ENCODE results near the gene SLC7A6. TPM values are rescaled to one million over a fixed set of nuclear protein-coding genes. Genes with fewer than 3 reads are reported as not detected.

Gene SLC7A6
- total and polyA plus RNA-seq, 9 donors, result 3.1 to 14.4 (median 9.0) TPM

- Histone ChIP-seq H3K4me1 (ENCODE audit: insufficient read depth) (no peaks in the 10 kb centered on the region), H3K27me3 (no peaks in the 10 kb centered on the region), H3K27ac (no peak overlapping the region), H3K9me3 (no peaks in the 10 kb centered on the region), H3K4me3 (no peak overlapping the region), H3K36me3 (no peaks in the 10 kb centered on the region)
- DNase-seq, result no peak
- intact Hi-C loops (cut with DNase I), result no loop called here
- WGBS, 3 donors, result 89 to 93% (median 92%) methylated on average over 13 of the region's 13 CpGs
- TF ChIP-seq POLR2A (IDR thresholded peaks at IDR 0.05), result no peak
- no peak for TF ChIP-seq EP300 (IDR thresholded peaks at IDR 0.05)
- TF ChIP-seq, protein P1, sequence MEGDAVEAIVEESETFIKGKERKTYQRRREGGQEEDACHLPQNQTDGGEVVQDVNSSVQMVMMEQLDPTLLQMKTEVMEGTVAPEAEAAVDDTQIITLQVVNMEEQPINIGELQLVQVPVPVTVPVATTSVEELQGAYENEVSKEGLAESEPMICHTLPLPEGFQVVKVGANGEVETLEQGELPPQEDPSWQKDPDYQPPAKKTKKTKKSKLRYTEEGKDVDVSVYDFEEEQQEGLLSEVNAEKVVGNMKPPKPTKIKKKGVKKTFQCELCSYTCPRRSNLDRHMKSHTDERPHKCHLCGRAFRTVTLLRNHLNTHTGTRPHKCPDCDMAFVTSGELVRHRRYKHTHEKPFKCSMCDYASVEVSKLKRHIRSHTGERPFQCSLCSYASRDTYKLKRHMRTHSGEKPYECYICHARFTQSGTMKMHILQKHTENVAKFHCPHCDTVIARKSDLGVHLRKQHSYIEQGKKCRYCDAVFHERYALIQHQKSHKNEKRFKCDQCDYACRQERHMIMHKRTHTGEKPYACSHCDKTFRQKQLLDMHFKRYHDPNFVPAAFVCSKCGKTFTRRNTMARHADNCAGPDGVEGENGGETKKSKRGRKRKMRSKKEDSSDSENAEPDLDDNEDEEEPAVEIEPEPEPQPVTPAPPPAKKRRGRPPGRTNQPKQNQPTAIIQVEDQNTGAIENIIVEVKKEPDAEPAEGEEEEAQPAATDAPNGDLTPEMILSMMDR (IDR thresholded peaks at IDR 0.05), result no peak
Observed at GRCh38 chr16:68279726-68280558, 15.6 kb downstream of the SLC7A6 start.

- intact Hi-C loops (cut with DNase I), result no loop called here
- Histone ChIP-seq H3K27me3 (no peaks in the 10 kb centered on the region), H3K36me3 (no peaks in the 10 kb centered on the region), H3K9me3 (no peaks in the 10 kb centered on the region), H3K4me1 (ENCODE audit: insufficient read depth) (no peaks in the 10 kb centered on the region), H3K4me3 (no peak overlapping the region), H3K27ac (no peak overlapping the region)
- TF ChIP-seq, protein P1 (IDR thresholded peaks at IDR 0.05), result no peak
- TF ChIP-seq EP300 (IDR thresholded peaks at IDR 0.05) (no peak), POLR2A (IDR thresholded peaks at IDR 0.05) (no peak)
- no peak for DNase-seq
- WGBS, 3 donors, result 73 to 81% (median 80%) methylated on average over 4 of the region's 4 CpGs
Observed at GRCh38 chr16:68281368-68282063, 17.2 kb downstream of the SLC7A6 start.

DNA sequence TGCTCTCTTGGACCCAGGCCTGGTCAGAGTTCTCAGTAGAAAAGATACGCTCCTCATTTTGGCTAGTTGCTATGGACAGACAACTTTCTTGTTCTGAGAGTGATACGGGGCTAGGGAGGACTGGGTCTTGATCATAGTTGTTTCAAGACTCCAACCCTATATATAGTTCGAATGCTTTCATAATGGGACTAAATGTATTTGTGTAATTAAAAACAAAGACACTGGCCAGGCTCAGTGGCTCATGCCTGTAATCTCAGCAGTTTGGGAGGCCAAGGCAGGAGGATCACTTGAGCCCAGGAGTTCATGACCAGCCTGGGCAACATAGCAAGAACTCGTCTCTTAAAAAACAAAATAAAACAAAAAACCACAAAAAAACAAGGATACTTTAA is 17.7 kb downstream of the SLC7A6 start:
- Histone ChIP-seq H3K4me3 (no peak overlapping the region), H3K36me3 (no peaks in the 10 kb centered on the region), H3K4me1 (ENCODE audit: insufficient read depth) (no peaks in the 10 kb centered on the region), H3K27ac (no peak overlapping the region), H3K9me3 (no peaks in the 10 kb centered on the region), H3K27me3 (no peaks in the 10 kb centered on the region)
- 65 to 78% (median 75%) methylated on average over 4 of the region's 4 CpGs for WGBS, 3 donors
- intact Hi-C loops (cut with DNase I), result no loop called here
- TF ChIP-seq, protein P1 (IDR thresholded peaks at IDR 0.05), result no peak
- TF ChIP-seq POLR2A (IDR thresholded peaks at IDR 0.05) (no peak), EP300 (IDR thresholded peaks at IDR 0.05) (no peak)
- no peak for DNase-seq

- Histone ChIP-seq H3K36me3 (no peaks in the 10 kb centered on the region), H3K27ac (no peak overlapping the region), H3K4me1 (ENCODE audit: insufficient read depth) (no peaks in the 10 kb centered on the region), H3K4me3 (no peak overlapping the region), H3K9me3 (no peaks in the 10 kb centered on the region), H3K27me3 (no peaks in the 10 kb centered on the region)
- 57 to 82% (median 69%) methylated on average over 5 of the region's 5 CpGs for WGBS, 3 donors
- intact Hi-C loops (cut with DNase I), result no loop called here
- TF ChIP-seq EP300 (IDR thresholded peaks at IDR 0.05) (no peak), POLR2A (IDR thresholded peaks at IDR 0.05) (no peak)
- TF ChIP-seq, protein P1 (IDR thresholded peaks at IDR 0.05), result no peak
- DNase-seq, result no peak
Observed at GRCh38 chr16:68283346-68283745, 19.0 kb downstream of the SLC7A6 start.
